GM19328 (cell line): Measurements from ENCODE around the gene NKTR.
"Not testable (repeated sequence)": the region's sequence is repeated elsewhere in the genome, so short reads cannot be mapped to it uniquely, and the experiment has no call there.

Source experiments
- ATAC-seq: cut with Tn5 transposase; IDR thresholded peaks from one replicate; pipeline ENCODE4 v1.9.1; 2021; ENCODE audit warnings: mild to moderate bottlenecking, moderate library complexity; ENCODE audit not compliant: unreplicated experiment

Gene NKTR

GRCh38 chr3:42600111-42600957 is at the start of gene NKTR:
Gene NKTR, plus strand, starts transcription at chr3:42600686. Its CDS starts 321 bp downstream, at chr3:42601007.
- peak; percentile 82 for ATAC-seq

DNA sequence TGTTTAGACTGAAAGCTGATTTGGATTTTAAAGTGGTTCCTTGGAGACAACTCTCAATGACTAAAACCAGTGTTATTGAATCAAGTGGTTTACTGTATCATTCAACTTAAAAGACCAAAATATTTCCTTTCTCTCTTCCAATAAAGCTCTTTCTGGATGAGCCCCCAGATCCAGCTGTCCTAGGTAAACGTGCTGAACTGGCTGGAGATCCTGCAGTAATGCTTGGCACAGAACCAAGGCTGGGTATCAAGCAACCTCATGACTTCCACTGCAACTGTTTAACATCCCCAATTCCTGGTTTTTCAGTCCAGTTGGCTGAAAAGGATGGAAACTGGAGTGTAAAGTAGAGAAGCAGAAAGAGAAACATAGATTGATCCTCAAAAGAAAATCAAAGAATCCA is 47.7 kb upstream of the NKTR start:
- ATAC-seq, result no peak

- ATAC-seq, result no peak
Measured at GRCh38 chr3:42556089-42556632, 44.3 kb upstream of the NKTR start.

GRCh38 chr3:42556817-42557216 is 43.7 kb upstream of the NKTR start:
- ATAC-seq, result not testable (repeated sequence)

DNA sequence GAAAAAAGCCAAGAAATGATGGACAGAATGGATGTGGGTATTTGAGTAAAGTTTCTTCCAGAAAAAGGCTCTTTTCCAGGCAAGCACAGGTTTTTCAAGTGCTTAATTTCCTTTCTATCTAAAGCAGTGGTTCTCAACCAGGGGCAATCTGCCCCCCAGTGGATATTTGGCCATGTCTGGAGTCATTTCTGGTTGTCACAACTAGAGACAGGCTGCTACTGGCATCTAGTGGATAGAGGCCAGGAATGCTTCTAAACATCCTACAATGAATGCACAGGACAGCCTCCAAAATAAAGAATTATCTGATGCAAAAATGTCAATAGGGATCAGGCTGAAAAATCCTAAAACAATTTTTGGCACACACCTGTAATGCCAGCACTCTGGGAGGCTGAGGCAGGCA is 42.6 kb upstream of the NKTR start:
- no peak for ATAC-seq

DNA sequence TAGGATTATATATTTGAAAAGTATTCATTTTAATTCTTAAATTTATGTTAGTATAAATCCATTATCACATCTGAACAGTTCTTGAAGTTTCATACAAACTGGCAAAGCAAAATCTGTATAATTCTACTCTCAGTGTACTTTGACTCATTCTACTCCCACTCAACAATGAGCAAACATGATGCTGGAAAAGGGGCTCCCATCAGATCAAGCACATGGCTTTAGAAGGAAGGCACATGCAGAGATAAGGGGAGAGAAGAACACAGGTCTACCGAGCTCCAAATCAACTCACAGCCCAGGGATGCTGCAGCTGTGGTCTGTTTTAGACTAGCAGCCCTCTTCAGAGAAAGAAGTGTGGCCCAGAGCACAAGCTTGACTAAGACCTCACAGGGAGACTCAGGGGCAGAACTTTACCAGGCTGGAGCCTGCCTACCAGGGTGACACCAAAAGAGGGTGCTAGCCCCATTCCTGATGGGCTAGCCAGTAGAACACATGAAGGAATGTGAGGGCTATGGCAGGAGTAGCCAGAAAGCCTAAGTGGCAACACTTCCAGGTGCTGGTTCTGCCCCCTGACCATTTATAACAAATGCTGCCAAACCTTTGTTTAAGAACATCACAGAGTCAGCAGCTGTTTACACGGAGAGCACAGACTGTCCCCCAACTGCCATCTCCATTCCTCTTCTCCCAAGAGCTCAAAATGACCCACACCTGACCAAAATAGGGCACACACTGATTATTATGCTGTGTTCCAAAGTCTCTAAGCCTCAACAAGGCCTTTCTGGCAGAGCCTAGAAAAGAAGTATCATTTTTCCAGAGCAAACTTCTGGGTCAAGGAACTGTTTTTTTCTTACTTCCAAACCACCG is 38.2 kb upstream of the NKTR start:
- no peak for ATAC-seq

GRCh38 chr3:42569593-42570142 is 30.8 kb upstream of the NKTR start:
- ATAC-seq, result no peak

GRCh38 chr3:42572278-42572677 is 28.2 kb upstream of the NKTR start:
- ATAC-seq, result no peak

- no peak for ATAC-seq
Measured at GRCh38 chr3:42575137-42575741, 25.2 kb upstream of the NKTR start.

GRCh38 chr3:42578054-42578453 is 22.4 kb upstream of the NKTR start:
- ATAC-seq, result no peak

DNA sequence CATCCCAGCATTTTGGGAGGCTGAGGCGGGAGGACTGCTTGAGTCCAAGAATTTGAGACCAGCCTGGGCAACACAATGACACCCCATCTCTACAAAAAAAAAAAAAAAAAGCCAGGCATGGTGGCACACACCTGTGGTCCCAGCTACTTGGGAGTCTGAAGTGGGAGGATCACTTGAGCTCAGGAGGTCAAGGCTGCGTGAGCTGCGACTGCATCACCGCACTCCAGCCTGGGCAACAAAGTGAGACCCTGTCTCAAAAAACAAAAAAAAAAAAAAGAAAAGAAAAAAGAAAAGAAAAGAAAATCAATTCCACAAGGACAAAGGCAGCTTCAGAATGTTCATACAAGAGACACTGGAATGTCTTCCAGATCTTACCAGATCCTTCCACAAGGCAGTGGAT is 21.1 kb upstream of the NKTR start:
- not testable (repeated sequence) for ATAC-seq

DNA sequence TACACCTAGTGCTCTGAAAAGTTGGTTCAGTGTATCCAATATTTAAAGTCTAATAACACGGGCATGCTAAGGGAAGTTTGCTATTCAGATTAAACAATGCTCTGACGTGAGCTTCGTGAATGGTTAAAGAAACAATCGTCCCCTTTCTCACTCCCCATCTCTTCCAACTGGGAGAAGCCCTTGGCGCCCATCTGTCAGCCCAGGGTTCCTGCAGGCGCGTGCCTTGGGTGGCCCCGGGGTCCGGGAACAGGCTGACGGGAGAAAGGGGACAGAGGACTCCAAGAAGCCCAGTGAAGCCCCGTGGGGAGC is 19.1 kb upstream of the NKTR start:
- ATAC-seq, result no peak

DNA sequence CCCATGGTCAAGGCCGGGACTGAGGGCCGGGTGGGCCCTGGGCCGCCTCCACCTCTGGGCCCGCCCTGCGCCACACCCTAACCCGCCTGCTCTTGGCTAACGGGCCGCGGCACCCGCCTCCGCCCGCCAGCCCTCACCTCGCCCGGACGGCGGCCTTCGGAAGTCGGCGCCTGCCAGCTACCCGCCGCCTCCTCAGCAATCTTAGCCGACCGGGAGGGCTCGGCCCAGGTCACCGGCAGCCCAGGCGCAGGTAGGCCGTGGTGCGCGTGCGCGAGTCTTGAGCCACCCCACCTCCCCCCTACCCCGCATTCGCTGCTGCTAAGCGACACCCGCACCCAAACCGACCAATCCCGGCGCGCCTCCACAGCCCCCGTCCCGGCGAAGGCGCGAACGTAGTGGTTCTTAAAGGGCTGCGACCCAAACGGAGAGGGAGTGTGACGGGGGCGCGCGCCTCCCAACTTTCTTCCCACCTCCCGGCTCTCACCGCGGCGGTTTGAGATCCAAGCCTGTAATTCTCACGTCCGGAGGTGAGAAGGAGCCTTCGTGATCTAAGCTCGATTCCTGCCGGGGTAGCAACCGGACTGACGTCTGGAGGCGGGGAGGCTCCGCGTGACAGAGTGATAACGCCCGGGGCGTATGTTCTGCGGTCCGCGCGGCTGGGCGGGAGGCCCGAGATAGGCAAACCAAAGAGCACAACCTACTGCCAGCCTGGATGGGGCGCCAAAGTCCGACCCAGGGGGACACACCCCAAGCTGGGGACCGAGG is 18.6 kb upstream of the NKTR start, which contains the start of gene SEC22C:
Gene SEC22C (minus strand): TSS at position 259 of the 765 bp plus-strand sequence. CDS start 12,921 bp downstream, outside the sequence.
- ATAC-seq, result peak; percentile 92

DNA sequence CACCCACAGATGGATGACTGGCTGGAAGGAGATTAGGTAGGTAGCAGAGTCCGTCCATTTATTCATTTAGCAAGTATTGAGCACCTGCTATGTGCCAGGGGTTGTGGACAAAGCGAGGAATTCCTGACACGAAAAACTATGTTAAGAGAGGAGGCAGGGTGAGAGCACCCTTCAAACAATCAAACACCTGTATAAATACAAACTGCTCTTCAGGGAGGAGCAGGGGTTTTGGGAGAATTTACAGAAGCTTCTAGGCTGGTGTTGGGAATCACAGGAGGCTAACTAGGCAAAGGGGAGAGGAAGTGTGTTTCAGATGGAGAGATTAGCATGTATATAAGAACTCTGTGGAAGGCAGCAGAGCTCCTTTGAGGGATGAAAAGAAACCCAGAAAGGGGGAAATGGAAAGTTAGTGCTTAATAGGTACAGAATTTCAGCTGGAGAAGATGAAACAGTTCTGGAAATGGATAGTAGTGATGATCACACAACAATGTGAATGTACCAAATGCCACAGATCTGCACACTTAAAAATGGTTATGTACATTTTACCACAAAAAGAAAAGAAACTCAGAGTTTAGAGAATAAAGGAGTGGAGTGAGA is 17.9 kb upstream of the NKTR start:
- ATAC-seq, result no peak

DNA sequence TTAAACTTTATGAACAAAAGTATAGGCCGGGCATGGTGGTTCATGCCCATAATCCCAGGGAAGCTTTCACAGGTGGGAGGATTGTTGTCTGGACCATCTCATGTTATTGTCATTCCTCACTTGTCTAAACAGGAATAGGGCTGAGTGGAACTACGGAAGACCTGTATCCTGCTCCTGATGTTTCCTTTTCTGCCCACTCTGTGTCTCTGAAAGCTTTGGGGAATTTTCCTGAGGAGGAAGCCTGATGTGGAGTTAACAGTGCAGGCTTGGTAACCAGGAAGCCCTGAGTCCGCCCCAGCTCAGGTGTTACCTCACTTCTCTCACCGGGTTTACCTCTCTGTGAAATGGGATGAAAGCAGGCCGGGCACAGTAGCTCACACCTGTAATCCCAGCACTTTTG is 11.9 kb upstream of the NKTR start:
- no peak for ATAC-seq

GRCh38 chr3:42589382-42590109 is 10.9 kb upstream of the NKTR start:
- ATAC-seq, result no peak

- ATAC-seq, result no peak
Measured at GRCh38 chr3:42590989-42591756, 9.3 kb upstream of the NKTR start.

- ATAC-seq, result no peak
Measured at GRCh38 chr3:42591811-42592210, 8.7 kb upstream of the NKTR start.
